Neuronal stem cell (in vitro differentiated cells): ENCODE data around the gene NOL6.
"Not testable (repeated sequence)": the region's sequence is repeated elsewhere in the genome, so short reads cannot be mapped to it uniquely, and the experiment has no call there.

Source experiments
- DNase-seq: peaks from one replicate; pipeline ENCODE4 v3.0.0-alpha.2; 2013; ENCODE audit warnings: low spot score
- H2AFZ ChIP-seq: one replicate; pipeline ENCODE4 v1.6.1; 2013; ENCODE audit warnings: mild to moderate bottlenecking, low read length, inconsistent platforms
- H2AK5ac ChIP-seq: 2 replicates; pipeline ENCODE4 v1.6.1; 2013; ENCODE audit warnings: low read depth, mild to moderate bottlenecking, inconsistent platforms, low read length, moderate library complexity, mixed read lengths
- H2BK120ac ChIP-seq: 2 replicates; pipeline ENCODE4 v1.6.1; 2013; ENCODE audit warnings: low read depth, mild to moderate bottlenecking, inconsistent platforms, low read length, moderate library complexity, mixed read lengths
- H2BK12ac ChIP-seq: one replicate; pipeline ENCODE4 v1.6.1; 2013; ENCODE audit warnings: low read length, inconsistent platforms
- H2BK15ac ChIP-seq: 2 replicates; pipeline ENCODE4 v1.6.1; 2013; ENCODE audit warnings: mild to moderate bottlenecking, low read length, inconsistent platforms, mixed read lengths
- H2BK5ac ChIP-seq: one replicate; pipeline ENCODE4 v1.6.1; 2013; ENCODE audit warnings: inconsistent platforms, mild to moderate bottlenecking, low read length, moderate library complexity
- H3K14ac ChIP-seq: one replicate; pipeline ENCODE4 v1.6.1; 2013; ENCODE audit warnings: low read length, inconsistent platforms
- H3K18ac ChIP-seq: 2 replicates; pipeline ENCODE4 v1.6.1; 2013; ENCODE audit warnings: low read length, inconsistent platforms
- H3K23ac ChIP-seq: 2 replicates; pipeline ENCODE4 v1.6.1; 2013; ENCODE audit warnings: low read depth, mild to moderate bottlenecking, mixed read lengths, low read length, inconsistent platforms; ENCODE audit not compliant: poor library complexity
- H3K27ac ChIP-seq: replicated peaks from 3 replicates; pipeline ENCODE4 v1.5.1; 2013; ENCODE audit warnings: low read length, inconsistent platforms
- H3K27me3 ChIP-seq, 3 experiments: 2 replicates each; pipeline ENCODE4 v1.6.1; 2013; ENCODE audit warnings: low read length in 3 of 3, mild to moderate bottlenecking in 2 of 3, inconsistent platforms in 1 of 3, low read depth in 1 of 3, mixed read lengths in 1 of 3, moderate library complexity in 1 of 3; ENCODE audit not compliant: control insufficient read depth in 3 of 3, insufficient read depth in 3 of 3
- H3K36me3 ChIP-seq, 2 donors: replicated peaks in 1 of 2; 2 replicates each; pipeline ENCODE4 v1.6.1; 2013; ENCODE audit warnings: low read length in 2 of 2; ENCODE audit not compliant: control insufficient read depth in 2 of 2, insufficient read depth in 2 of 2
- H3K4ac ChIP-seq: 2 replicates; pipeline ENCODE4 v1.6.1; 2013; ENCODE audit warnings: inconsistent platforms, mild to moderate bottlenecking, low read length, moderate library complexity
- H3K4me1 ChIP-seq, 2 donors: 1 replicate in 1 of 2; 2 replicates in 1 of 2; pipeline ENCODE4 v1.6.1; 2013; ENCODE audit warnings: low read length in 2 of 2, low read depth in 1 of 2; ENCODE audit not compliant: control insufficient read depth in 2 of 2, insufficient read depth in 1 of 2
- H3K4me2 ChIP-seq: one replicate; pipeline ENCODE4 v1.6.1; 2013; ENCODE audit warnings: mild to moderate bottlenecking, low read length, inconsistent platforms; ENCODE audit not compliant: insufficient read depth, poor library complexity, severe bottlenecking
- H3K4me3 ChIP-seq, 2 donors: 2 replicates each; pipeline ENCODE4 v1.5.1; 2013; ENCODE audit warnings: low read length in 2 of 2, mild to moderate bottlenecking in 2 of 2, inconsistent platforms in 1 of 2, moderate library complexity in 1 of 2
- H3K79me1 ChIP-seq: one replicate; pipeline ENCODE4 v1.6.1; 2013; ENCODE audit warnings: low read depth, mild to moderate bottlenecking, inconsistent platforms, low read length, moderate library complexity
- H3K9ac ChIP-seq: one replicate; pipeline ENCODE4 v1.6.1; 2013; ENCODE audit warnings: mild to moderate bottlenecking, low read depth, low read length, inconsistent platforms; ENCODE audit not compliant: poor library complexity
- H3K9me3 ChIP-seq, 2 donors: replicated peaks in 1 of 2; 2 replicates each; pipeline versions ENCODE3 to v1.6.1; 2013; ENCODE audit warnings: low read length in 2 of 2, mild to moderate bottlenecking in 2 of 2, inconsistent platforms in 1 of 2, low read depth in 1 of 2, mixed read lengths in 1 of 2, moderate library complexity in 1 of 2; ENCODE audit not compliant: control insufficient read depth in 2 of 2, insufficient read depth in 1 of 2
- H4K8ac ChIP-seq: one replicate; pipeline ENCODE4 v1.6.1; 2013; ENCODE audit warnings: low read depth, mild to moderate bottlenecking, inconsistent platforms, low read length, moderate library complexity
- H4K91ac ChIP-seq: one replicate; pipeline ENCODE4 v1.6.1; 2013; ENCODE audit warnings: low read length, low read depth, mild to moderate bottlenecking, inconsistent platforms; ENCODE audit not compliant: poor library complexity
- WGBS, 2 donors: extraction: QIAGEN DNeasy Blood & Tissue Kit; methylation state at CpG; one replicate each; pipeline ENCODE4 v1.1.7; 2013; ENCODE audit warnings: missing lambda C conversion rate in 2 of 2, mixed read lengths in 1 of 2; ENCODE audit not compliant: insufficient read length in 2 of 2, insufficient replicate concordance in 1 of 2; ENCODE audit errors: extremely low coverage in 2 of 2; 5-methylcytosine and 5-hydroxymethylcytosine counted together

NOL6 gene

GRCh38 chr9:33429256-33429985 lies 44.3 kb downstream of the NOL6 start:
- no peak overlapping the region for H2AFZ ChIP-seq
- H3K14ac ChIP-seq, result no peak overlapping the region
- peaks cover 0 to 7% (median 0%) of the 10 kb centered on the region in 3 experiments for H3K27me3 ChIP-seq
- H4K8ac ChIP-seq, result no peak overlapping the region
- no peak overlapping the region for H3K18ac ChIP-seq
- H4K91ac ChIP-seq, result no peak overlapping the region
- no peak overlapping the region for H2BK12ac ChIP-seq
- H2BK15ac ChIP-seq, result no peak overlapping the region
- H3K23ac ChIP-seq, result no peak overlapping the region
- no peak overlapping the region for H3K27ac ChIP-seq
- H3K79me1 ChIP-seq, result no peaks in the 10 kb centered on the region
- H3K36me3 ChIP-seq, result no peaks in the 10 kb centered on the region
- H2BK5ac ChIP-seq, result no peak overlapping the region
- no peak for DNase-seq
- no peaks in the 10 kb centered on the region for H3K9me3 ChIP-seq
- no peak overlapping the region for H3K4me2 ChIP-seq
- no peaks in the 10 kb centered on the region for H3K4me1 ChIP-seq
- no CpG with 5 or more reads among the region's 3 CpGs for WGBS, 2 donors
- no peak overlapping the region for H3K9ac ChIP-seq
- no peak overlapping the region for H3K4ac ChIP-seq
- no peak overlapping the region for H2BK120ac ChIP-seq
- H2AK5ac ChIP-seq, result no peak overlapping the region
- no peak overlapping the region for H3K4me3 ChIP-seq

GRCh38 chr9:33426843-33427293 lies 46.9 kb downstream of the NOL6 start:
- Histone ChIP-seq H3K4me2 (no peak overlapping the region), H3K18ac (no peak overlapping the region), H3K79me1 (no peaks in the 10 kb centered on the region), H2BK12ac (no peak overlapping the region), H3K4me3 (no peak overlapping the region), H2BK5ac (no peak overlapping the region), H3K36me3 (no peaks in the 10 kb centered on the region), H3K27me3 (peaks cover 0 to 4% (median 0%) of the 10 kb centered on the region in 3 experiments), H4K8ac (no peak overlapping the region), H2AFZ (no peak overlapping the region), H3K9me3 (no peaks in the 10 kb centered on the region), H3K27ac (no peak overlapping the region), H2AK5ac (no peak overlapping the region), H3K4ac (no peak overlapping the region), H3K9ac (peak overlapping the region; percentile 17), H4K91ac (no peak overlapping the region), H2BK120ac (no peak overlapping the region), H3K4me1 (no peaks in the 10 kb centered on the region), H2BK15ac (no peak overlapping the region), H3K14ac (no peak overlapping the region), H3K23ac (no peak overlapping the region)
- DNase-seq, result no peak
- WGBS, 2 donors, result no CpG with 5 or more reads among the region's 7 CpGs

- H3K4ac ChIP-seq, result no peak overlapping the region
- H3K79me1 ChIP-seq, result no peaks in the 10 kb centered on the region
- no peak overlapping the region for H3K14ac ChIP-seq
- DNase-seq, result no peak
- no peaks in the 10 kb centered on the region for H3K4me1 ChIP-seq
- H3K36me3 ChIP-seq, result no peaks in the 10 kb centered on the region
- no CpG with 5 or more reads among the region's 4 CpGs for WGBS, 2 donors
- H3K27ac ChIP-seq, result no peak overlapping the region
- no peak overlapping the region for H4K91ac ChIP-seq
- no peak overlapping the region for H3K4me3 ChIP-seq
- H3K9ac ChIP-seq, result no peak overlapping the region
- no peak overlapping the region for H2BK5ac ChIP-seq
- no peak overlapping the region for H4K8ac ChIP-seq
- H3K4me2 ChIP-seq, result no peak overlapping the region
- no peak overlapping the region for H3K18ac ChIP-seq
- no peak overlapping the region for H2AK5ac ChIP-seq
- H3K23ac ChIP-seq, result no peak overlapping the region
- no peak overlapping the region for H2BK120ac ChIP-seq
- H2BK15ac ChIP-seq, result no peak overlapping the region
- H2AFZ ChIP-seq, result no peak overlapping the region
- H3K9me3 ChIP-seq, result no peaks in the 10 kb centered on the region
- no peak overlapping the region for H2BK12ac ChIP-seq
- no peaks in the 10 kb centered on the region for H3K27me3 ChIP-seq
Measured at GRCh38 chr9:33425128-33425533, 48.6 kb downstream of the NOL6 start.

- H3K4me3 ChIP-seq, H3K23ac ChIP-seq, H4K91ac ChIP-seq, H3K27ac ChIP-seq, H2AFZ ChIP-seq, H2BK15ac ChIP-seq, H3K4me1 ChIP-seq, H3K4me2 ChIP-seq, H4K8ac ChIP-seq, H2BK120ac ChIP-seq, DNase-seq, H3K14ac ChIP-seq, H3K18ac ChIP-seq, H3K9me3 ChIP-seq, H3K36me3 ChIP-seq, H2BK12ac ChIP-seq, H2AK5ac ChIP-seq, H3K79me1 ChIP-seq, H3K27me3 ChIP-seq, H3K4ac ChIP-seq, H2BK5ac ChIP-seq, H3K9ac ChIP-seq: not testable (repeated sequence)
- WGBS, 2 donors, result no CpG with 5 or more reads among the region's 6 CpGs
Measured at GRCh38 chr9:33424492-33424891, 49.2 kb downstream of the NOL6 start.
